Activated CD8-positive, alpha-beta memory T cell treated with anti-CD3 and anti-CD28 coated beads for 36 hours (primary cell): ENCODE data around the gene SEMA5B. TPM values are rescaled to one million over a fixed set of nuclear protein-coding genes. Genes with fewer than 3 reads are reported as not detected.

Source experiments
- CTCF ChIA-PET: fragments of 350-600 bp; sonication (Branson Sonifier 250); formaldehyde crosslinking; loops from one replicate; lab custom pipeline; 2021; ENCODE audit warnings: antibody characterized with exemption; lab: Charles Lee
- POLR2A ChIA-PET: fragments of 350-600 bp; sonication (Branson Sonifier 250); formaldehyde crosslinking; loops from one replicate; lab custom pipeline; 2021; ENCODE audit warnings: antibody characterized with exemption; lab: Charles Lee
- total RNA-seq, 2 experiments: library from RNA; stranded (reverse); gene quantifications; one replicate each; pipeline ENCODE4 v1.2.3, GENCODE V29; 2021

Gene SEMA5B
- total RNA-seq, 2 experiments from 2014 or later, result not detected

- POLR2A ChIA-PET, result no interaction called here
- CTCF ChIA-PET, result interaction anchor here (1.7 kb wide), 1 partner anchor 13 kb away, joined by 6 read pairs; no protein-coding TSS in a partner anchor
These were observed 3.5 kb upstream of the SEMA5B start for GRCh38 chr3:123031051-123031450.

- ChIA-PET POLR2A (no interaction called here), CTCF (interaction anchor here (1.1 to 2.3 kb wide), 3 partner anchors 34 to 273 kb away, joined by 5 to 6 read pairs (median 5); no protein-coding TSS in a partner anchor)
These were observed 768 bp upstream of the SEMA5B start for GRCh38 chr3:123028233-123028828.

GRCh38 chr3:123026565-123027291, 835 bp downstream of the SEMA5B start:
- CTCF ChIA-PET, result interaction anchor here (0.8 to 2.3 kb wide), 4 partner anchors 41 to 271 kb away, joined by 3 to 6 read pairs (median 3); no protein-coding TSS in a partner anchor
- POLR2A ChIA-PET, result interaction anchor here (0.6 kb wide), 2 partner anchors 25 to 41 kb away, joined by 4 to 5 read pairs; no protein-coding TSS in a partner anchor

GRCh38 chr3:123025642-123026521, 1.7 kb downstream of the SEMA5B start:
- ChIA-PET CTCF (interaction anchor here (1.1 kb wide), 1 partner anchor 103 kb away, joined by 4 read pairs; no protein-coding TSS in a partner anchor), POLR2A (no interaction called here)

- CTCF ChIA-PET, result no interaction called here
- POLR2A ChIA-PET, result no interaction called here
These were observed 3.5 kb downstream of the SEMA5B start for GRCh38 chr3:123024056-123024455.

GRCh38 chr3:123021996-123022510, 5.5 kb downstream of the SEMA5B start:
- POLR2A ChIA-PET, result no interaction called here
- CTCF ChIA-PET, result no interaction called here

GRCh38 chr3:123021388-123021787, 6.2 kb downstream of the SEMA5B start:
- ChIA-PET POLR2A (no interaction called here), CTCF (no interaction called here)

GRCh38 chr3:123020709-123021108, 6.9 kb downstream of the SEMA5B start:
- CTCF ChIA-PET, result no interaction called here

GRCh38 chr3:123019591-123019990, 8.0 kb downstream of the SEMA5B start:
- POLR2A ChIA-PET, result no interaction called here
- CTCF ChIA-PET, result no interaction called here

More at GRCh38 chr3:123020709-123021108, 6.9 kb downstream of the SEMA5B start:
- POLR2A ChIA-PET, result no interaction called here

GRCh38 chr3:123019161-123019560, 8.4 kb downstream of the SEMA5B start:
- ChIA-PET CTCF (no interaction called here), POLR2A (no interaction called here)

GRCh38 chr3:123018683-123019082, 8.9 kb downstream of the SEMA5B start:
- CTCF ChIA-PET, result no interaction called here
- POLR2A ChIA-PET, result no interaction called here

GRCh38 chr3:123015596-123015995, 12.0 kb downstream of the SEMA5B start:
- CTCF ChIA-PET, result no interaction called here
- POLR2A ChIA-PET, result no interaction called here

GRCh38 chr3:123013876-123014275, 13.7 kb downstream of the SEMA5B start:
- ChIA-PET CTCF (interaction anchor here (1.1 kb wide), 1 partner anchor 71 kb away, joined by 3 read pairs; no protein-coding TSS in a partner anchor), POLR2A (no interaction called here)

GRCh38 chr3:123012652-123013051, 14.9 kb downstream of the SEMA5B start:
- ChIA-PET POLR2A (no interaction called here), CTCF (no interaction called here)

GRCh38 chr3:123011447-123011846, 16.1 kb downstream of the SEMA5B start:
- ChIA-PET CTCF (no interaction called here), POLR2A (no interaction called here)

- CTCF ChIA-PET, result interaction anchor here (1.6 kb wide), 1 partner anchor 11 kb away, joined by 3 read pairs; no protein-coding TSS in a partner anchor
- POLR2A ChIA-PET, result no interaction called here
These were observed 18.7 kb downstream of the SEMA5B start for GRCh38 chr3:123008840-123009239.

- ChIA-PET CTCF (no interaction called here), POLR2A (no interaction called here)
These were observed 21.0 kb downstream of the SEMA5B start for GRCh38 chr3:123006609-123007008.

- POLR2A ChIA-PET, result no interaction called here
- CTCF ChIA-PET, result no interaction called here
These were observed 22.3 kb downstream of the SEMA5B start for GRCh38 chr3:123005291-123005690.

GRCh38 chr3:123004201-123004918, 23.2 kb downstream of the SEMA5B start:
- CTCF ChIA-PET, result no interaction called here
- POLR2A ChIA-PET, result no interaction called here
